Ovary (tissue), 9 donors: ENCODE data around the gene ATP2B2. TPM values are rescaled to one million over a fixed set of nuclear protein-coding genes. Genes with fewer than 3 reads are reported as not detected.

ENCODE experiments used
- DNase-seq, 5 donors: peaks; one replicate each; pipeline ENCODE4 v3.0.0-alpha.2; 2019 to 2020
- H3K27ac ChIP-seq, 2 donors: fragments of 200-600 bp; one replicate each; pipeline versions ENCODE4 v1.5.1 to v1.8.0; 2019 to 2022
- H3K27me3 ChIP-seq: fragments of 200-600 bp; one replicate; pipeline ENCODE4 v1.8.0; 2022
- H3K36me3 ChIP-seq: fragments of 200-600 bp; sonication (generic); one replicate; pipeline ENCODE4 v1.5.1; 2019
- H3K4me1 ChIP-seq: one replicate; pipeline ENCODE4 v1.8.1; 2013; ENCODE audit warnings: mild to moderate bottlenecking, moderate library complexity; ENCODE audit not compliant: insufficient read depth
- H3K4me3 ChIP-seq: fragments of 200-600 bp; sonication (generic); one replicate; pipeline ENCODE4 v1.5.1; 2017
- H3K9me3 ChIP-seq, 2 donors: fragments of 200-600 bp in 1 of 2; sonication (generic) in 1 of 2; one replicate each; pipeline versions ENCODE4 v1.5.1 to v1.8.1; 2013 to 2019; ENCODE audit warnings: mild to moderate bottlenecking in 1 of 2, moderate library complexity in 1 of 2
- EP300 ChIP-seq: sonication (generic); formaldehyde crosslinking; IDR thresholded peaks from one replicate; pipeline ENCODE4 v1.6.1; 2017; ENCODE audit warnings: antibody characterized with exemption
- POLR2A ChIP-seq: fragments of 450-650 bp; IDR thresholded peaks from one replicate; pipeline ENCODE4 v1.6.1; 2017; ENCODE audit warnings: antibody characterized with exemption, mild to moderate bottlenecking, moderate library complexity
- WGBS, 3 donors: extraction: QIAGEN DNeasy Blood & Tissue Kit in 1 of 3; methylation state at CpG; one replicate each; pipeline versions ENCODE4 v1.1.5 to v1.1.7; 2013 to 2017; 5-methylcytosine and 5-hydroxymethylcytosine counted together
- intact Hi-C, 4 donors: fragments of 100-400 bp; cut with DNase I; formaldehyde crosslinking; loops; one replicate each; pipeline versions ENCODE4 v1.11.0 to v1.15.1; 2022 to 2023
- polyA plus RNA-seq, 2 donors: library from polyadenylated mRNA; stranded (reverse); fragments of 200-250 nt in 1 of 2; fragments of 350-450 nt in 1 of 2; fragmentation: Illumina TruSeq in 1 of 2; extraction: RNeasy Lipid Tissue Mini Kit (QIAGEN cat#74804) in 1 of 2; gene quantifications; one replicate each; pipeline ENCODE4 v1.2.3, GENCODE V29; 2013 to 2014
- total RNA-seq, 7 donors: library from RNA; depleted of rRNA in 2 of 7; stranded (reverse); fragments of >200 nt in 2 of 7; fragmentation: NEBNext Ultra II Directional in 3 of 7; extraction: Animal tissue kit (Norgen Biotek cat#: 25700) in 3 of 7; gene quantifications; one replicate each; pipeline versions ENCODE4 v1.1.0 to v1.2.4, GENCODE V29; 2016 to 2023
- TF ChIP-seq, protein P1 (sequence below), 3 donors: fragments of 450-650 bp in 2 of 3; fragments of 200-600 bp in 1 of 3; IDR thresholded peaks; one replicate each; pipeline versions ENCODE4 v1.5.1 to v1.8.0; 2016 to 2022; ENCODE audit warnings: antibody characterized with exemption in 3 of 3, mild to moderate bottlenecking in 1 of 3
- donor health status: DM: no; HTN: no; CAD: no; lungs with moderate emphysema.
- donor health status: DM: no; HTN: no; CAD: no.
- donor health status: Bipolar disorder and iron deficiency.
- donor health status: DM: yes; HTN: yes; CAD: no.
- donor health status: DM: no; HTN: no; CAD: no.
- donor health status: DM: yes; HTN: yes; CAD: no.

The ATP2B2 gene
- total and polyA plus RNA-seq, 9 donors = 0.05 to 11.6 (median 0.52) TPM; not detected in 2

DNA sequence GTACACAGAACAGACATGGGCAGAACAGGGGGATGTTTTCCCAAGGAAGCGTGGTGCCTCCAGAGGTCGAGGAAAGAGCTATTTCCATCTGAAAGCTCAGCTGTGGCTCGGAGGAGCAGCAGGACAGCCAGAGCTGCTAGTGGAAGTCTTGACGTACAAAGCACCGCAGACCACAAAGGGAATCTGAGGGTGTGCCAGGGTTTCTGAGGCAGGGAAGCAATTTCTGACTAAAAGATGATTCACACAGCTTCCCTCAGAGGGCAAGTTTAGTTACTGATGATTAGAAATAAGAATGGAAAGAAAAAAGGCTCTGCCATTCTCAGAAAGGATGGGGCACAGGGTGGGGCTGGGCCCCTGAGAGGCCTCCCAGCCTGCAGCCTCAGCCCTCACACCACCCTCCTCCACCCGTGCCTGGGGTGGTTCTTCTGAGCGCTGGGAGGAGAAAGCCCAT, 138.7 kb downstream of the ATP2B2 start:
- WGBS, 3 donors = 31 to 39% (median 33%) methylated on average over 7 of the region's 7 CpGs
- Histone ChIP-seq H3K4me1 (no peaks in the 10 kb centered on the region), H3K27me3 (no peaks in the 10 kb centered on the region), H3K9me3 (no peaks in the 10 kb centered on the region), H3K36me3 (no peaks in the 10 kb centered on the region), H3K27ac (no peak overlapping the region), H3K4me3 (no peak overlapping the region)
- DNase-seq = no peak
- TF ChIP-seq, protein P1, sequence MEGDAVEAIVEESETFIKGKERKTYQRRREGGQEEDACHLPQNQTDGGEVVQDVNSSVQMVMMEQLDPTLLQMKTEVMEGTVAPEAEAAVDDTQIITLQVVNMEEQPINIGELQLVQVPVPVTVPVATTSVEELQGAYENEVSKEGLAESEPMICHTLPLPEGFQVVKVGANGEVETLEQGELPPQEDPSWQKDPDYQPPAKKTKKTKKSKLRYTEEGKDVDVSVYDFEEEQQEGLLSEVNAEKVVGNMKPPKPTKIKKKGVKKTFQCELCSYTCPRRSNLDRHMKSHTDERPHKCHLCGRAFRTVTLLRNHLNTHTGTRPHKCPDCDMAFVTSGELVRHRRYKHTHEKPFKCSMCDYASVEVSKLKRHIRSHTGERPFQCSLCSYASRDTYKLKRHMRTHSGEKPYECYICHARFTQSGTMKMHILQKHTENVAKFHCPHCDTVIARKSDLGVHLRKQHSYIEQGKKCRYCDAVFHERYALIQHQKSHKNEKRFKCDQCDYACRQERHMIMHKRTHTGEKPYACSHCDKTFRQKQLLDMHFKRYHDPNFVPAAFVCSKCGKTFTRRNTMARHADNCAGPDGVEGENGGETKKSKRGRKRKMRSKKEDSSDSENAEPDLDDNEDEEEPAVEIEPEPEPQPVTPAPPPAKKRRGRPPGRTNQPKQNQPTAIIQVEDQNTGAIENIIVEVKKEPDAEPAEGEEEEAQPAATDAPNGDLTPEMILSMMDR (IDR thresholded peaks at IDR 0.05) = no peak
- no peak for TF ChIP-seq EP300
- TF ChIP-seq POLR2A = no peak
- intact Hi-C loops = no loop called here

GRCh38 chr3:10365791-10366190, 139.6 kb downstream of the ATP2B2 start:
- intact Hi-C loops = no loop called here
- 64 to 69% (median 64%) methylated on average over 6 of the region's 6 CpGs for WGBS, 3 donors
- no peak for DNase-seq
- Histone ChIP-seq H3K36me3 (no peaks in the 10 kb centered on the region), H3K4me3 (no peak overlapping the region), H3K27me3 (no peaks in the 10 kb centered on the region), H3K4me1 (no peaks in the 10 kb centered on the region), H3K9me3 (no peaks in the 10 kb centered on the region), H3K27ac (no peak overlapping the region)
- TF ChIP-seq POLR2A (no peak), EP300 (no peak)

GRCh38 chr3:10365316-10365715, 140.1 kb downstream of the ATP2B2 start:
- intact Hi-C loops = no loop called here
- Histone ChIP-seq H3K4me1 (no peaks in the 10 kb centered on the region), H3K27me3 (no peaks in the 10 kb centered on the region), H3K36me3 (no peaks in the 10 kb centered on the region), H3K27ac (no peak overlapping the region), H3K9me3 (no peaks in the 10 kb centered on the region), H3K4me3 (no peak overlapping the region)
- TF ChIP-seq, protein P1 (IDR thresholded peaks at IDR 0.05) = no peak
- no peak for TF ChIP-seq POLR2A
- TF ChIP-seq EP300 = no peak
- WGBS, 3 donors = 61 to 77% (median 68%) methylated on average over 6 of the region's 6 CpGs
- DNase-seq = no peak

DNA sequence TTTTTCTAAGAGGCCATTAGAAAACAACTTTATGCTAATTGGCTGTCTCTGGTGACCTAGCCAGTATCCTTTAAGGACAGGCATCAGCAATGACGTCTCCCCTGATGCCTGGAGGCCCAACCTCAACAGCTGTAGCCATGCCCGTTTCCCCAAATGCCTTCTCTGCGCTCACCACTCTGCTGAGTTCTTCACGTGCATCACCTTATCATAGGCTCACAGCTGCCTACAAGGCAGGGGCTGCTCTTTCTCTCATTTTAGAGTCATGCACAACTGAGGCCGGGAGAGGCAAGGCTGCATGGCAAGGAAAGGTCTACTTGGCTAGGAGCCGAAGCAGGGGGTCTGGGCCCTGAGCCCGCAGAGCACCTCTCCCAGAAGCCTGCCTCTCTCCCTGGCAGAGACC, 140.6 kb downstream of the ATP2B2 start:
- no peak overlapping the region for H3K27ac ChIP-seq
- WGBS, 3 donors = 74 to 76% (median 75%) methylated on average over 7 of the region's 7 CpGs
- no peaks in the 10 kb centered on the region for H3K9me3 ChIP-seq
- intact Hi-C loops = no loop called here
- no peak for DNase-seq
- TF ChIP-seq, protein P1 (IDR thresholded peaks at IDR 0.05) = no peak
- TF ChIP-seq POLR2A (no peak), EP300 (no peak)
- H3K36me3 ChIP-seq = no peaks in the 10 kb centered on the region
- H3K4me3 ChIP-seq = no peak overlapping the region
- H3K4me1 ChIP-seq = no peaks in the 10 kb centered on the region
- no peaks in the 10 kb centered on the region for H3K27me3 ChIP-seq

DNA sequence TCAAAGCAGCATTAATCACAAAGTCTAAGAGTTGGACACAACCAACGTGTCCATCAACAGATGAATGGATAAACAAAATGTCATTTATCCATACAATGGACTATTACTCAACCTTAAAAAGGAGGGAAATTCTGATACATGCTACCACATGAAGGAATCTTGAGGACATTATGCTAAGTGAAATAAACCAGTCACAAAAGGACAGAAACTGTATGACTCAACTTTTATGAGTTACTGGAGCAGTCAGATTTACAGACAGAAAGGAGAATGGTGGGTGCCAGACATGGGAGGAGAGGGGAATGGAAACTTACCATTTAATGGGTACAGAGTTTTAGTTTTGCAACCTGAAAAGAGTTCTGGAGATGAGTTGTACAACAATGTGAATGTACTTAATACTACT, 141.5 kb downstream of the ATP2B2 start:
- Histone ChIP-seq H3K27ac (no peak overlapping the region), H3K4me1 (no peaks in the 10 kb centered on the region), H3K4me3 (no peak overlapping the region), H3K36me3 (no peaks in the 10 kb centered on the region), H3K9me3 (no peaks in the 10 kb centered on the region), H3K27me3 (no peaks in the 10 kb centered on the region)
- TF ChIP-seq, protein P1 (IDR thresholded peaks at IDR 0.05) = no peak
- no peak for TF ChIP-seq POLR2A
- TF ChIP-seq EP300 = no peak
- 63 to 77% (median 77%) methylated on average over 1 of the region's 1 CpG for WGBS, 3 donors
- intact Hi-C loops = no loop called here
- DNase-seq = no peak
